Measurements from ENCODE around the gene SEC14L6. TPM values are rescaled to one million over a fixed set of nuclear protein-coding genes. Genes with fewer than 3 reads are reported as not detected.
A peak's percentile ranks its signal among the peaks of the same experiment; 100 is the strongest.

The SEC14L6 gene
- total and polyA plus RNA-seq, 9 of the 15 experiments (the other 6 are each of a cell fraction or from before 2014, with no cell fraction given), result 0.29 to 6.1 (median 1.9) TPM

GRCh38 chr22:30591588-30592359 lies 45.2 kb upstream of the SEC14L6 start, which contains the start of gene PES1 (continued):
- no peak for TF ChIP-seq CCNT2 (IDR thresholded peaks at IDR 0.05; ENCODE audit: borderline replicate concordance, extremely low read depth, insufficient read length, low read depth, low read length)
- no peak for TF ChIP-seq BACH1 (tag; IDR thresholded peaks at IDR 0.05)
- TF ChIP-seq GABPB2 (CRISPR knock-in tag; conservative IDR thresholded peaks at IDR 0.05), result no peak
- TF ChIP-seq, protein P1, sequence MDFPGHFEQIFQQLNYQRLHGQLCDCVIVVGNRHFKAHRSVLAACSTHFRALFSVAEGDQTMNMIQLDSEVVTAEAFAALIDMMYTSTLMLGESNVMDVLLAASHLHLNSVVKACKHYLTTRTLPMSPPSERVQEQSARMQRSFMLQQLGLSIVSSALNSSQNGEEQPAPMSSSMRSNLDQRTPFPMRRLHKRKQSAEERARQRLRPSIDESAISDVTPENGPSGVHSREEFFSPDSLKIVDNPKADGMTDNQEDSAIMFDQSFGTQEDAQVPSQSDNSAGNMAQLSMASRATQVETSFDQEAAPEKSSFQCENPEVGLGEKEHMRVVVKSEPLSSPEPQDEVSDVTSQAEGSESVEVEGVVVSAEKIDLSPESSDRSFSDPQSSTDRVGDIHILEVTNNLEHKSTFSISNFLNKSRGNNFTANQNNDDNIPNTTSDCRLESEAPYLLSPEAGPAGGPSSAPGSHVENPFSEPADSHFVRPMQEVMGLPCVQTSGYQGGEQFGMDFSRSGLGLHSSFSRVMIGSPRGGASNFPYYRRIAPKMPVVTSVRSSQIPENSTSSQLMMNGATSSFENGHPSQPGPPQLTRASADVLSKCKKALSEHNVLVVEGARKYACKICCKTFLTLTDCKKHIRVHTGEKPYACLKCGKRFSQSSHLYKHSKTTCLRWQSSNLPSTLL (IDR thresholded peaks at IDR 0.05), result no peak
- TF ChIP-seq HNRNPK (IDR thresholded peaks at IDR 0.05; ENCODE audit: low read depth, low read length, poor library complexity, severe bottlenecking), result no peak
- no peak for TF ChIP-seq ZNF79 (CRISPR knock-in tag; IDR thresholded peaks at IDR 0.05; ENCODE audit: low read depth)
- no peak for TF ChIP-seq PPARD (CRISPR knock-in tag; IDR thresholded peaks at IDR 0.05)
- TF ChIP-seq ZNF263 (CRISPR knock-in tag; IDR thresholded peaks at IDR 0.05; ENCODE audit: borderline replicate concordance), result no peak
- no peak for TF ChIP-seq CHD4 (IDR thresholded peaks at IDR 0.05; ENCODE audit: insufficient read depth, insufficient replicate concordance, low read depth, low read length, poor library complexity, severe bottlenecking)
- TF ChIP-seq, protein P2, sequence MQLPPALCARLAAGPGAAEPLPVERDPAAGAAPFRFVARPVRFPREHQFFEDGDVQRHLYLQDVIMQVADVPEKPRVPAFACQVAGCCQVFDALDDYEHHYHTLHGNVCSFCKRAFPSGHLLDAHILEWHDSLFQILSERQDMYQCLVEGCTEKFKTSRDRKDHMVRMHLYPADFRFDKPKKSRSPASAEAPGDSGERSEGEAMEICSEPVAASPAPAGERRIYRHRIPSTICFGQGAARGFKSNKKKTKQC (CRISPR knock-in tag; IDR thresholded peaks at IDR 0.05), result no peak
- TF ChIP-seq, protein P3, sequence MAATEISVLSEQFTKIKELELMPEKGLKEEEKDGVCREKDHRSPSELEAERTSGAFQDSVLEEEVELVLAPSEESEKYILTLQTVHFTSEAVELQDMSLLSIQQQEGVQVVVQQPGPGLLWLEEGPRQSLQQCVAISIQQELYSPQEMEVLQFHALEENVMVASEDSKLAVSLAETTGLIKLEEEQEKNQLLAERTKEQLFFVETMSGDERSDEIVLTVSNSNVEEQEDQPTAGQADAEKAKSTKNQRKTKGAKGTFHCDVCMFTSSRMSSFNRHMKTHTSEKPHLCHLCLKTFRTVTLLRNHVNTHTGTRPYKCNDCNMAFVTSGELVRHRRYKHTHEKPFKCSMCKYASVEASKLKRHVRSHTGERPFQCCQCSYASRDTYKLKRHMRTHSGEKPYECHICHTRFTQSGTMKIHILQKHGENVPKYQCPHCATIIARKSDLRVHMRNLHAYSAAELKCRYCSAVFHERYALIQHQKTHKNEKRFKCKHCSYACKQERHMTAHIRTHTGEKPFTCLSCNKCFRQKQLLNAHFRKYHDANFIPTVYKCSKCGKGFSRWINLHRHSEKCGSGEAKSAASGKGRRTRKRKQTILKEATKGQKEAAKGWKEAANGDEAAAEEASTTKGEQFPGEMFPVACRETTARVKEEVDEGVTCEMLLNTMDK (IDR thresholded peaks at IDR 0.05; ENCODE audit: borderline replicate concordance, insufficient read depth, low read depth, low read length, poor library complexity, severe bottlenecking), result no peak
- TF ChIP-seq GATAD2B (IDR thresholded peaks at IDR 0.05; ENCODE audit: borderline replicate concordance), result 0 out of 2 replicates have a peak, but pooled peaks have one; percentile 31
- peak; percentile 80 to 83 for TF ChIP-seq NRF1 (conservative IDR thresholded peaks at IDR 0.05 in 1 of 2, IDR thresholded peaks at IDR 0.05 in 1 of 2)
- TF ChIP-seq ZBTB1 (CRISPR knock-in tag; IDR thresholded peaks at IDR 0.05; ENCODE audit: borderline replicate concordance, low read depth), result no peak
- peak; percentile 90 for TF ChIP-seq ZBTB7A (IDR thresholded peaks at IDR 0.05; ENCODE audit: borderline replicate concordance, control insufficient read depth, low read depth, low read length)
- TF ChIP-seq NCOA2 (IDR thresholded peaks at IDR 0.05; ENCODE audit: partially characterized antibody in 2 of 2), result peak in 1 of 2 experiments; percentile 98
- TF ChIP-seq, protein P4, sequence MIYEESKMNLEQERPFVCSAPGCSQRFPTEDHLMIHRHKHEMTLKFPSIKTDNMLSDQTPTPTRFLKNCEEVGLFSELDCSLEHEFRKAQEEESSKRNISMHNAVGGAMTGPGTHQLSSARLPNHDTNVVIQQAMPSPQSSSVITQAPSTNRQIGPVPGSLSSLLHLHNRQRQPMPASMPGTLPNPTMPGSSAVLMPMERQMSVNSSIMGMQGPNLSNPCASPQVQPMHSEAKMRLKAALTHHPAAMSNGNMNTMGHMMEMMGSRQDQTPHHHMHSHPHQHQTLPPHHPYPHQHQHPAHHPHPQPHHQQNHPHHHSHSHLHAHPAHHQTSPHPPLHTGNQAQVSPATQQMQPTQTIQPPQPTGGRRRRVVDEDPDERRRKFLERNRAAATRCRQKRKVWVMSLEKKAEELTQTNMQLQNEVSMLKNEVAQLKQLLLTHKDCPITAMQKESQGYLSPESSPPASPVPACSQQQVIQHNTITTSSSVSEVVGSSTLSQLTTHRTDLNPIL (CRISPR knock-in tag; IDR thresholded peaks at IDR 0.05), result no peak
- TF ChIP-seq CEBPG (CRISPR knock-in tag; IDR thresholded peaks at IDR 0.05), result no peak
- TF ChIP-seq CEBPG (tag; conservative IDR thresholded peaks at IDR 0.05 in 1 of 2, IDR thresholded peaks at IDR 0.05 in 1 of 2), result no peak
